SU-DHL-6 (cell line): Measurements from ENCODE around the gene MYPOP.

ENCODE experiments used
- EZH2phosphoT487 ChIP-seq: fragments of 200-600 bp; sonication (generic), shearing (Covaris generic); conservative IDR thresholded peaks from 2 replicates; pipeline ENCODE4 v1.6.1; 2018; ENCODE audit warnings: mild to moderate bottlenecking, antibody characterized with exemption, low read length, moderate library complexity, mixed read lengths
- TF ChIP-seq, protein P1 (sequence below): fragments of 200-600 bp; sonication (generic); IDR thresholded peaks from one replicate; pipeline ENCODE4 v1.5.1; 2017; ENCODE audit warnings: antibody characterized with exemption, mild to moderate bottlenecking, low read length, moderate library complexity; ENCODE audit not compliant: insufficient read depth, poor library complexity, severe bottlenecking

DNA sequence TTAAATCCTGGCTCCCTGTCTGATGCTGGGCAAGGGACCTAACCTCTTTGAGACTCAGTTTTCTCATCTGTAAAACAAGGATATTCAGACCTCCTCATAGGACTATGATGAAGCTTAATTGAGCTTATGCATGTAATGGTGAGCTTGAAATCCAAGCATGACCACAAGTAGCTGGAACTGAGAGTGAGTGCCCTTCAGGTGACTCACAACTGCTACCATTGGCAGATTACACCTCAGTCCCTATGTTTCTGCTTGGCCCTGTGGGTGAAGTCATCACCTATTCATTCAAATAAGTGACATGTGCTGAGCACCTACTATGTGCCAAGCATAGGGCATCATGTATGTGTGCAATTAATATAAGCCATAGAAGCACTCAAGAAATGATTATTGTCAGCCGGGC lies 45.5 kb upstream of the MYPOP start:
- TF ChIP-seq, protein P1, sequence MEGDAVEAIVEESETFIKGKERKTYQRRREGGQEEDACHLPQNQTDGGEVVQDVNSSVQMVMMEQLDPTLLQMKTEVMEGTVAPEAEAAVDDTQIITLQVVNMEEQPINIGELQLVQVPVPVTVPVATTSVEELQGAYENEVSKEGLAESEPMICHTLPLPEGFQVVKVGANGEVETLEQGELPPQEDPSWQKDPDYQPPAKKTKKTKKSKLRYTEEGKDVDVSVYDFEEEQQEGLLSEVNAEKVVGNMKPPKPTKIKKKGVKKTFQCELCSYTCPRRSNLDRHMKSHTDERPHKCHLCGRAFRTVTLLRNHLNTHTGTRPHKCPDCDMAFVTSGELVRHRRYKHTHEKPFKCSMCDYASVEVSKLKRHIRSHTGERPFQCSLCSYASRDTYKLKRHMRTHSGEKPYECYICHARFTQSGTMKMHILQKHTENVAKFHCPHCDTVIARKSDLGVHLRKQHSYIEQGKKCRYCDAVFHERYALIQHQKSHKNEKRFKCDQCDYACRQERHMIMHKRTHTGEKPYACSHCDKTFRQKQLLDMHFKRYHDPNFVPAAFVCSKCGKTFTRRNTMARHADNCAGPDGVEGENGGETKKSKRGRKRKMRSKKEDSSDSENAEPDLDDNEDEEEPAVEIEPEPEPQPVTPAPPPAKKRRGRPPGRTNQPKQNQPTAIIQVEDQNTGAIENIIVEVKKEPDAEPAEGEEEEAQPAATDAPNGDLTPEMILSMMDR = no peak
- no peak for TF ChIP-seq EZH2phosphoT487
